SK-MEL-5 (cell line): ENCODE results near the gene SMIM35. TPM values are rescaled to one million over a fixed set of nuclear protein-coding genes. Genes with fewer than 3 reads are reported as not detected.

Experiments
- DNase-seq: peaks from one replicate; pipeline ENCODE4 v3.0.0-alpha.2; 2016; ENCODE audit warnings: low read depth, low spot score
- in situ Hi-C: cut with HindIII; loops from 2 replicates; pipeline ENCODE4 v1.10.0; 2016; ENCODE audit warnings: low sequenced_read_pairs, high pct_unique_total_duplicates, low pct_unique_long_range_greater_than_20kb
- total RNA-seq: library from RNA; depleted of rRNA; stranded (reverse); fragments of >200 nt; shearing (Covaris generic); gene quantifications from 2 replicates; pipeline ENCODE4 v1.2.3, GENCODE V29; 2014

Gene SMIM35
- total RNA-seq, 1 experiment from 2014 or later, result not detected

DNA sequence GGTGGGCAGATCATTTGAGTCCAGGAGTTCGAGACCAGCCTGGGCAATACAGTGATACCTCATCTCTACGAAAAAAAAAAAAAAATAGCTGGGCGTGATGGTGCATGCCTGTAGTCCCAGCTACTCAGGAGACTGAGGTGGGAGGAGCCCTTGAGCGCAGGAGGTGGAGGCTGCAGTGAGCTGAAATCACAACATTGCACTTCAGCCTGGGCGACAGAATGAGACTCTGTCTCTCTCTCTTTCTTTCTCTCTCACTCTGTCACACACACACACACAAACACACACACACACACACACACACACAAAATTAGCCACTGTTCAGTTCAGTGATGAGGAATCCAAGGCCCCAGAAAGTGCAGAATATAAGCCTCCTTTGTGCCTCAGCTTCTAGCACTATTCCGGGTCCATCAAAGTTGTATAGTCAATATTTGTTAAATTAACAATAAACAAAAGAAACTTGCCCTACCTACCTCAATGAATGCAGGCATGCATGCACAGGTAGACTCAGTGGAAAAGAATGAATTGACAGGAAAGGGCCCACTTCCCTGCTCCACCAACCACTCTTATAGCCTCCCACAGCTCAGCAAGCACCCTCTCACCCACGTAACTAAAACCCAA is 3.9 kb upstream of the SMIM35 start:
- in situ Hi-C loops, result no loop called here
- DNase-seq, result no peak

DNA sequence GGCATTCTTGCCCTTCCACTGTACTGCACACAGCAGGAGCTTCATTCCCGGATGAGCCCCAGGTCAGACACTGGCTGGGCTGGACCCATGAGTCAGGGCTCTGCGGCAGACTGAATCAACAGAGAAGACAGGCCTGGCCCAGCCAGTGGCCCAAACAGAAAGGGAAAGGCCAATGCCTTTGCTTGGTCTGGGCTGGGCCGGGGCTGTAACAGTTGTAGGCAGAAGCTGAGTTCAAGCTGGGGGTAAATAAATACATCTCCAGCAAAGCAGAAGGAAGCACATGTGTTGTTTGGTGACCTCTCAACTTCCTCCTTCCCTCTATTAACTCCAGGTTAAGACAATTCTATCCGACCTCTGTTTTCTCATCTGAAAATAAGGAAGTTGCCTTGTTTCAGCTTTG is 1.8 kb upstream of the SMIM35 start:
- DNase-seq, result no peak
- in situ Hi-C loops, result no loop called here

DNA sequence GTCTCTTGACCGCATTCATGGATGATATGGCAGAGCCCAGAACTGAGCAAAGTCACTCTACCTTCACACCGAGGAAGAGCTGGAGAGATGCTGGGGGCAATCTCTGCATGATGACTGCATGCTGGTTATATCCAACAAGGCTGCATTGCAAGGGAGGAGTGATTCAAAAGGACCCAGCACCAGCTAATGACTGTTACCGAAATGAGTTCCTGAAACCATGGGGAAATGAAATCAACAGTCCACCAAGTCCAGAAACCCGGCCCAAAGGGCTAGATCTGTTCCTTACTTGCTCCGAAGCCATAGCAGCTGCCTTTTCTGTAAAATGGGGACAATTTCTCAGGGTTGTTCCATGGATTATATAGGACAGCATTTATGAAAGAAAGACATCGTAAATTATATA is 1.2 kb upstream of the SMIM35 start:
- in situ Hi-C loops, result no loop called here
- no peak for DNase-seq

DNA sequence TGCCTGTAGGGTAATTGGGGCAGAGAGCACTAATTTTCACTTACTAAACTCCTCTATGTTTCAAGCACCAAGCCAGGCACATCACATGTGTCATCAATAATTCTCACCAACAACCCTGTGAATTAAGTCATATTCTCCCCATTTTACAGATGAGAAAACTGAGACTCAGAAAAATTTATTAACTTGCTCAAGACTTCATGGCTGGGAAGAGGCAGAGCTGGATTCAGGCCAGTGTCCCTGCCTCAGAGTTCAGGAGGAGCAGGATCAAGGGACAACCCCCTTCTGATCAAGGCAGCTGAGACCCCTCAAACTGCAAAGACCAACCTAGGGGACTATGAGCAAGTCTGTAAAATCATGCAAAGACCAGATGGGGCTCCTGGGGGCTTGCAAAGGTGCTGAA is 2.1 kb downstream of the SMIM35 start:
- DNase-seq, result no peak
- in situ Hi-C loops, result no loop called here

DNA sequence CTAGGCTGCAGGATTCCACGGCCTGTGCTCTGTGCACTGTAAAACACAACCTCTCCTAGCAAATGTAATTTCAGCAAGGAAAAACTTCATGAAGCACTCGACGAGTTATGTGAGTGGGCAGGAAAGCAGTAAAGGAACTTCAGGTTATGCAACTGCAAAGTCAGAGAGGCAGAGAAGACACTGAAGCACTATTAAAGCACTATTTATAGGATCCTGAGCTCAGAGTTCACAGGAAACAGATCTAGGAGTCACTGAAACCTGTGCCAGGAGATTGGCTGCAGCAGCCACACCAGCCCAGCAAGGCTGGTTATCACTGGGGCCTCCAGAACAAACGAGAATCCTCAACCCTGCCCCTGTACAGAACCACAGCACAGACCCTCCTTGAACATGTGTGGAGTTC is 2.5 kb downstream of the SMIM35 start:
- DNase-seq, result no peak
- in situ Hi-C loops, result no loop called here

DNA sequence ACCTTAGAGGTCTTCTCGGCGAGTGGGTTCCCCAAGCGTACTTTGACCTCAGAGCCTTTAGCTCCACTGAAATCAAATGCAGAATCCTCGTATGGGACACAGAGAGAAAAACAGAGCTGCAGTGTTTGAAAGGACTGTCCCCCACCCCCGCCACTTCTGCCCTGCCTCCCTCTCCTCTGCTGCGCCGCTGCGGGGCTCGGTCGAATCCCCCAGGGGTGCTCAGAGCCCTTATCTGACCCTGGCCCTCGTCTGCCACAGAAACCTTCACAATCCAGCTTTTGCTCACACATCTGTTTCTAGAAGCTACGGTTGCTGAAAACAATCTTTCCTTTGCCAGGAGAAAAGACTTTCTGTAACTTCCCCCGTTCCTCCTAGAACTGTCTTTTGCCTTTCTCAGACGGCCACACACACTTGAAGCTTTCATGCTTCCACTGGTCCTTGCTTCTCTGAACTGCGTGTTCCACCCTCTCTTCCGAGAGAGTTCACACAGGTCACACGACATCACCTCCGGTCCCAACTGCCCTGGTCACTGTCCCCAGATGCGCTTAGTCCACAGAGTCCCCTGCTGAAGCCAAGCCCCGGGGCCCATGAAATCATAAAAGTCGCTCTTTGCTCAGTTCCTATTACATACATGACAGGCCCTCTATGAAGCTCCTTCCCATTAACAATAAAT is 3.7 kb downstream of the SMIM35 start:
- no peak for DNase-seq
- in situ Hi-C loops, result no loop called here

DNA sequence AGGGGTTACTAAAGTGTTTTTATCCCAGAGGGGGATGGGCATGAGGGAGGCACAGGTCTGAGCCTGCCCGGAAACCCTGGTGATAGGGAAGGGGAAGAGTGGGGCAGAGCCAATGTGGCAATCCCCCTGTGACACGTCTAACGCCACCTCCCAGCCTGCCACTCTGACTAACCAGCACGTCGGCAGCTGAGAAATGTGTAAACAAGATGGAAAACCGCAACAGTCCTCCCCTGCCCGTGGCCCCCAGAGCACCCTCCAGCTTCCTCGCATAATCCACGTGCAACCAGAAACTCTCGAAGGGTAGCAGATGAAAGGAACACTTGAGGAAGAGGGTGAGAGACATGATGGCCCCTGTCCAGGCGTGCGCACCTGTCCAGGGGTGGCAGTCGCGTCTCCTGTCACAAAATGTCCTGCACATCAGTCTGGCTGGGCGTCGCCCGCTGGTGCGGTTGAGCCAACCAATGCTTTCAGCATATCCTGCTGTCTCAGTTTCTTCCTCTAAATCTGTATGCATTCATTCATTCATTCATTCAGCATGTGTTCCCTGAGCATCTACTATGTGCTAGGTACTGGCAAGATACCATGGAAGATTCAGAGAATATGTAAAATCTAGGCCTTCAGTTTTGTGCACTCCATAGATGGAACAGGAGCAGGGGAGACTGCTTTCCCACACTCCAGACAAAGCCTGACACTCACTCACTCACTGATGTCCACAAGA is 5.4 kb downstream of the SMIM35 start:
- in situ Hi-C loops, result no loop called here
- no peak for DNase-seq

DNA sequence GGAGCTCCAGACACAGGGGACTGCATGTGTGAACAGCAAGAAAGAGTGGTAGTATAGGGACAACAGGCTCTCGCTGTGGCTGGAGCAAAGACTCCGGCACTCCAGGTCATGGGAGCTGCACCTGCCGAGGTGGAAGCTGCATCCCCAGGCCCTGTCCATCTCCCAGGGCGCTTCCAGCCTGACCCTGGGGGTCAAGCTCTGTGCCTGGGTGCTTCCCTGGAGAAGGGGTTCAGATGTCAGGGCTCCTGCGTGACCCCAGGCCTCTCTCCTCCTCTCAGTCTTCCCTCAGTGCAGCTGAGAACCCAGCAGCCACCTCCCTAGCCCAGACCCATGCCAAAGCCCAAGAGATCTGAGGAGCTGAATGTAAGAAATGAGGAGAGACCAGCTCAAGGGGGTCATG is 6.5 kb downstream of the SMIM35 start:
- DNase-seq, result no peak
- in situ Hi-C loops, result no loop called here

DNA sequence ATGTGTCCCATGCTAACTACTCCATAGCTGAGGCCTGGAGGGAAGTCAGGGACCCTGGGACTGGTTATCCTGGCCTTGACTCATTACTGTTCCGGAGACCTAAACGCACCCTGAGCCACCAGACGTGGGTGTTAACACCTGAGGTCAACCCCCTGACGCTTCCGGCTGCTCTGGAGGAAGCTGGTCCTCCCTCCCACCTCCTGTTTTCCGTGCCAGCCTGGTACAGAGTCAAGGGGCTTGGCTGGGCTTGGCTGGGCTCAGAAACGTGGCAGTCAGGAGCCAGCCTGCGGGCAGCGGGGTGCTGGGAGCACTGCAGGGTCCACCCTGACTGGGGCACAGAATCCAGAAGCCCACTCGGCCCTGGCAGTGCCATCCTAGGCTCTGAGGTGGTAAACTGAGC is 7.3 kb downstream of the SMIM35 start:
- in situ Hi-C loops, result no loop called here

DNA sequence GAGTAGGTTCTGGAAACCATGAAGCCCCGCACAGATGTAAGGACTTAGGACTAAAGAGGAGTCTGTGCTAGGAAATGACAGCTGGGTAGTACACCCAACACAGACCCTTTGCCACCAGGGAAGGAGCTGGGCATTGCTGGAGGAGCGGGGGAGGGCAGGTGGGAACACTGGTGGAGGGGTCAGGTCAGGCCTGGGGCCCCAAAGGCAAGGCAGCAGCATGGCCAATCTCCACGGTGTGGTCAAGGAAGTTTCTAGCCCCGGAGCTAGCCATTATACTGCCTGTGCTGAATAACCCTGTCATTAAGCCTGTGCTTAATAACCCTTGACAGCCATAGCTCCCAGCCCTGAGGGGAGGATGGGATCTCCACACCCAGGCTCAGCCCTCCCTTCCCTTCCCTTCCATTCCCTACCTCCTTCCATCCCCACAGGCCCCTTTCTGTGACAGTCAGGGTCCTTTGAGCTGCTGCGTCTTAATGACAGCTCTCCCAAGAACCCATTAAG is 7.8 kb downstream of the SMIM35 start:
- no peak for DNase-seq
- in situ Hi-C loops, result no loop called here

More for the DNA sequence above, 7.3 kb downstream of the SMIM35 start:
- DNase-seq, result no peak

DNA sequence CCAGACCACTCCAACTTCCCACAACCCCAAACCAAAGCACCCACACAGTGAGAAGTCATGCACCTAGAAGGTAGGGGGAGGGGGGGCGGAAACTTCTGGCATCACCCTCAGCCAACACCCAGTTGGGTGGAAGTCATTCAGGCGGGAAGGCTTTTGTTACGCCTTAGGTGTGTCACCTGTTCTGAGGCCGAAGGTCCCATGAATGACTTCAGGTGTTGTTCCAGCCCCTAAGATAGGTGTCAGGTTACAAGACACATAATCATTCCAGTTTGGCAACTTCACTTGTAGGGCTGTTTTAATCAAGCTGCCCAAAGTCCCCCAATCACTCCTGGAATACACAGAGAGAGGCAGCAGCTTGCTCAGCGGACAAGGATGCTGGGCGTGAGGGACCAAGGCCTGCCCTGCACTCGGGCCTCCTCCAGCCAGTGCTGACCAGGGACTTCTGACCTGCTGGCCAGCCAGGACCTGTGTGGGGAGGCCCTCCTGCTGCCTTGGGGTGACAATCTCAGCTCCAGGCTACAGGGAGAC is 9.9 kb downstream of the SMIM35 start, which contains the start of gene TMPRSS4:
TSS of gene TMPRSS4 (plus strand) at position 325 of the 528 bp plus-strand sequence. CDS start 225 bp downstream, outside the sequence.
- in situ Hi-C loops, result no loop called here
- DNase-seq, result no peak

DNA sequence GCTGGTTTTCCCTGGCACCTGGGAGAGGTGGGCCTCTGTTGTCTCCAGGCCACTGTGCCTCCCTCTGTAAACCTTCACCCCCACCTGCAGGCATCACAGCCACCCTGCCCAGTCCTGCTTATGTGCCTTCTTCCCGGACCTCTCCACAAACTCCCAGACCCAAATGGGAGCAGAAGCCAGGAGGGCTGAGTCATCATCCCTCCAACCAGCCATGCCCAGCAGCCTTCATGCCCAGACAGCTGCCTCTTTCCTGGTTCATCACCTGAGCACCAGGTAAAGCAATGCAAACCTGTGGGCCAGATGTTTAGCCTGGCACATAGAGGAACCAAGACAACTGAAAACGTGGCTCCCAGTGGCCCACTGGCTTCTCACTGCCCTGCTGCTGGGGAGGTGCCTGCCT is 12.0 kb downstream of the SMIM35 start:
- in situ Hi-C loops, result no loop called here
- DNase-seq, result no peak

DNA sequence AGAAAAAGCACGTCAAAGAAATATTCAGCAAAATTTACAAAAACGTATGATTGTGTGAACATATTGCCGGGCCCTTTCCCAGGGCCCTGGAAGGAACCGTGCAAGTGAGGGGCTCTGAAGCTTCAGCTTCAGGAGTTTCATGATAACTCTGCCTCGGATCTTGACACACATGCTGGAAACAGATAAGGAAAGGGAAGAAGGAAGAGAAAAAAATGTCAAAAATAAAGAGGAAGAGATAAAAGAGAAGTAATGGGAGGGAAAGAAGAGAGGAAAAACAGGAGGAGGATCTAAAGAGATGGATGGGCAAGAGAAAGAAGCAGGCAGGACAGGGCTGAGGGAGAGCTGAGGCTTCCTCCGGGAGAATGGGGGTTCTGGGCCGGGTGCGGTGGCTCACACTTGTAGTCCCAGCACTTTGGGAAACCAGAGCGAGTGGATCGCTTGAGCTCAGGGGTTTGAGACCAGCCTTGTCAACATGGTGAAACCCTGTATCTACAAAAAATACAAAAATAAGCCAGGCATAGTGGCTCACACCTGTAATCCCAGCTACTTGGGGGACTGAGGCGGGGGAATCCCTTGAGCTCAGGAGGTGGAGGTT is 12.6 kb downstream of the SMIM35 start:
- DNase-seq, result no peak
- in situ Hi-C loops, result no loop called here

DNA sequence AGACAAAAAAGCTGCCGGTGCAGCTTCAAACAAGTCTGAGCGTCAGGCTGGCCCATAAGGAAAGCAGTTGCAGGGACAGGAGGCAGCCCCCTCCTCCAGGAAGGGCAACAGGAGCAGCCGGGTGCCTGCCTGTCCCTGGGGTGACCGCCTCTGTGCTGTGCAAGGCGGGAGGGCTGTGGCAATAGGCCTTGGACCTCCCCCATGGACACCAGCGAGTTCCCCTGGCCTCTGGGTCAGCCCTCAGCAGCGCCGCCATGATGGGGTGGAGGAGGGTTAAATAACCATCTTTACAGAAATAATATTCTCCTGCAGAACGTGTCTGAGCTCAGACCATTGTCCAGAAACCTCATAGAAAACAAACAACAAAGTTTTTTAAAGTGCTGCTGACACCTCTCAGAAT is 13.2 kb downstream of the SMIM35 start:
- DNase-seq, result no peak
- in situ Hi-C loops, result no loop called here

DNA sequence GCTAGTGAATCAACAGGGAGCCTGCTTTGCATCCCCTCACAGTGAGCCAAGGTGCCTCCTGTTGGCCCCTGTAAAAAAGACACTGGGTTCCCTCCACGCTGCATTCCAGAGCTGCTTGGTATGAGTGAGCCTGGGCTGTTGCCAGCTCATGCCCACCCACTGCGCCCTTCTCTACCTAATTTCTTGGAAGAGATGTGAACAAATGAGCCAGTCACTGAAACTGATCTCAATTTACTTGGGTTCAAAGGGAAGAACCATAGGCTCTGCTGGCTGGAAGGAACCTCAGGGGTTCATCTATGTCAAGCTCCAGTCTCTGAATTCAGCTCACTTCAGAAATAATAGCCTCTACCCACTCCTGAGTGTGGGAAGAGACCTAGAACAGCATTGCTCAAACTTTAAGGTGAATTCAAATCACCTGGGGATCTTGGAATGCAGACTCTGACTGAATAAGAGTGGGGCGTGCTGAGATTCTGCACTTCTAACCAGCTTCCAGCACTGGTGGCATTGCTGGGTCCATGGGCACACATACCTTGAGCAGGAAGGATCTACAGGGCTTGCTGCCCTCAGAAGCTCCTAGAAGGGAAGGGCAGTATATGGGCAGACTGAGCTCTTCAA is 15.2 kb downstream of the SMIM35 start:
- DNase-seq, result no peak
- in situ Hi-C loops, result no loop called here

DNA sequence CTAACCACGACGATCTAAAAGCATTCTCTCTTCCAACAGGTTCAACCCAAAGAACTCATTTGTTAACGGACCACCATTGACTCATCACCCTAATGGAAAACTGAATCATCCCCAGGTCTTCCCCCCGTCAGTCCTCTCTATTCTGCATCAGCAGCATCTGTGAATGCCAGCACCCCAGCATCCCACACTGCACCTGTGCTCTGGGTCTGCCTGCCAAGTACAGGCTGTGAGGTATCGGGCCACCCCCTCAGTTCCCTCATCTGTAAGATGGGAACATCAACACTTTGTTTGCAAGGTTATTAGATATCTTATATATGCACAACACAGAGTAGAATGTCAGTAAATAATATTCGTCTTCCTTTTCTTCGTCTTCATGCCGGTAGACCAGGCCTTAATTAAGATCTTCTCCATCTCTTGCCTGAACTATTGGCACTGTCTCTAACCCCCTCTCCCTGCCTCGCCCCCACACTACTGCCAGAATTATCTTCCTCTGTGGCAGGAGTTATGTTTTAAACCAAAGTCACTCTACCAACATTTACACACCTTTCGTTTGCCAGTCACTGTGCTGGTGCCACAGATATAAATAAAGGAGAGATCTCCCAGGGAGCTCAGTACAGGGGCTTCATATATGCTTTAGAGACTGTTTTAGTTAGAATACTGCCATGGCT is 17.7 kb downstream of the SMIM35 start:
- in situ Hi-C loops, result no loop called here

DNA sequence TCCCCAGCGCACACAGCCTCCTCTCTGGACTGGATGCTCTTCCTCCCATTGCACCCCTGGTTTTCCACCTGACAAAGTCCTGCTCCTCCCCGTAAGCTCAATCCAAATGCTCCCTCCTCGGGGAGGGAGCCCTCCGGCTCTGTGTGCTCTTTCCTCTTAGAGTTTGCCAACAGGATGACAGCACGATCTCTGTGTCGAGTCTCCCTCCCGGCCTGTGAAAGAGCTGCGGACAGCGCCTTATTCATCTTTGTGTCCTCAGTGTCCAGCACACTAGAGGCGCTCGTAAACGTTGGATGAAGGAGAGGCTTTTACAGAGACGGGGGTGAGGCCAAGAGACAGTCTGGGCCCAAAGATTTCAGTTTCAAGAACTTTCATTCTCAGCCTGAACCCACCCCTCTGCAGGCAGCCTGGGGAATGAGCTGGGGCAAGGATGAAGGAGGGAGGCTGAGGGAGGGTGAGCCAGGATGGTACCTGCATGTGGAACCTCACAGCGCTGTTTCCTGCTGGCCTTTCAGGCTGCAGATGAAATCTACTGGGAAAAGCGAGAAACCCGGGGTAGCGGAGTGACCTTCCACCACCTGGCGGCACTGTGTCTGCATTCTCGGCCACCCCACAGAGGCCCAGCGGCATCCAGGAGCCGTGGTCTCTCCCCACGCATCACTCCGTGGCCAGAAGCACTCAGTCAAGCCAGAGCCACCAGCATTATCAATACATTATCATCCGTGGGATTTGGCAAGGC is 18.4 kb downstream of the SMIM35 start:
- DNase-seq, result no peak
- in situ Hi-C loops, result no loop called here

More for the DNA sequence above, 17.7 kb downstream of the SMIM35 start:
- no peak for DNase-seq
